GM19239 (cell line): Measurements from ENCODE around the gene SH3RF1.
A peak's percentile ranks its signal among the peaks of the same experiment; 100 is the strongest.
"Not testable (repeated sequence)": the region's sequence is repeated elsewhere in the genome, so short reads cannot be mapped to it uniquely, and the experiment has no call there.

Experiments
- DNase-seq: peaks from one replicate; pipeline ENCODE4 v3.0.0; 2011; ENCODE audit warnings: low spot score; ENCODE audit not compliant: insufficient read length
- FAIRE-seq: peaks from 2 replicates; lab custom pipeline; 2011; peaks lifted over from hg19 to GRCh38; lab: Jason Lieb, UNC

Gene SH3RF1

GRCh38 chr4:169179609-169180521, 90.9 kb downstream of the SH3RF1 start:
- FAIRE-seq = no peak
- no peak for DNase-seq

GRCh38 chr4:169178092-169178491, 92.7 kb downstream of the SH3RF1 start:
- not testable (repeated sequence) for FAIRE-seq, DNase-seq

DNA sequence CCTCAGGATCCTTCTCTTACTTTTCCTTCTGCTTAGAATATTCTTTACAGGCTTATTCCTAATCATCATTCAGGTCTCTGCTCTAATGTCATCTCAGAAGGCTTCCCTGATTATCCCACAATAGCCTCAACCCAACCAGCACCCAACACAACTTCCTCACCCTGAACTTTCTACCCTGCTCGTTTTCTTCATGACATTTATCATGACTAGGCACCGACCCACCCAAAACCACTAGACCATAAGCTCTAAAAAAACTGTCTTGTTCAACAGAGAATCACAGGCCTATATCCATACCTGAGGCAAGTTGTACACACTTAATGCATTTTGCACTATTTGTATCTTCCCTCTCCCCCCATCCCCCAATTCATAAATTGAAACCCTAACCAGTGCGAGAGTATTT, 95.3 kb downstream of the SH3RF1 start:
- no peak for FAIRE-seq
- no peak for DNase-seq

DNA sequence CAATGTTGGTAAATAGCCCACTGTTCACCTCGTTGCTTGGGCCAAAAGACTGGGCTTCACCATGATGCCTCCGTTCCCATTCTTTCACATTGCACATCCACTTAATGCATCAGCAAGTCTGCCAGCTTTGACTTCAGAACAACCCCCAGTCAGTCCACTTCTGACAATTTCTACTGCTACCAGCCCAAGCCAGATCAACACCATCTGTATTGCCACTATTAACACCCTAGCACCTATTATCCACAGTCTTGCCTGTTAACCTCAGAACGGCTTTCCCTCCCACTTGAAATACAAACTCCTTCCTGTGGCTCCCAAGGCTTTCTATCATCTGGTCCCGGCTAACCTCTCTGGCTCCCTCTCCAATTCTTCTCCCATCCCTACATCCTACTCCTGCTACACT, 95.7 kb downstream of the SH3RF1 start:
- DNase-seq = no peak
- FAIRE-seq = peak; percentile 8

DNA sequence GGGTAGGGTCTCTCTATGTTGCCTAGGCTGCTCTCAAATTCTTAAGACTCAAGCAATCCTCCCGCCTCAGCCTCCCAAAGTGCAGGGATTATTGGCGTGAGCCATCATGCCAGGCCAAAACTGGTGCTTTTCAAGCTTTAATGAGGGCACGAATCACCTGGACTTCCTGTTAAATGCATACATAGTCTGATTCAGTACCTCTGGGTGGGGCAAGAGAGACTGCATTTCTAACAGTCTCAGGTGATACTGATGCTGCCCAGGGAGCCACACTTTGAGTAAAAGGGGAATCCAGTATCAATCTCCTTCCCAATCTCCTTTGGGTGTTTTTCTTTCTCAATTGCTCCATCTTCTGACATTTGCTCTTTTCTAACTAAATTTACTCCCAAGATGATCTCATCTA, 96.5 kb downstream of the SH3RF1 start:
- no peak for FAIRE-seq
- DNase-seq = no peak

GRCh38 chr4:169167957-169168858, 102.5 kb downstream of the SH3RF1 start:
- FAIRE-seq (peak; percentile 95), DNase-seq (no peak)

DNA sequence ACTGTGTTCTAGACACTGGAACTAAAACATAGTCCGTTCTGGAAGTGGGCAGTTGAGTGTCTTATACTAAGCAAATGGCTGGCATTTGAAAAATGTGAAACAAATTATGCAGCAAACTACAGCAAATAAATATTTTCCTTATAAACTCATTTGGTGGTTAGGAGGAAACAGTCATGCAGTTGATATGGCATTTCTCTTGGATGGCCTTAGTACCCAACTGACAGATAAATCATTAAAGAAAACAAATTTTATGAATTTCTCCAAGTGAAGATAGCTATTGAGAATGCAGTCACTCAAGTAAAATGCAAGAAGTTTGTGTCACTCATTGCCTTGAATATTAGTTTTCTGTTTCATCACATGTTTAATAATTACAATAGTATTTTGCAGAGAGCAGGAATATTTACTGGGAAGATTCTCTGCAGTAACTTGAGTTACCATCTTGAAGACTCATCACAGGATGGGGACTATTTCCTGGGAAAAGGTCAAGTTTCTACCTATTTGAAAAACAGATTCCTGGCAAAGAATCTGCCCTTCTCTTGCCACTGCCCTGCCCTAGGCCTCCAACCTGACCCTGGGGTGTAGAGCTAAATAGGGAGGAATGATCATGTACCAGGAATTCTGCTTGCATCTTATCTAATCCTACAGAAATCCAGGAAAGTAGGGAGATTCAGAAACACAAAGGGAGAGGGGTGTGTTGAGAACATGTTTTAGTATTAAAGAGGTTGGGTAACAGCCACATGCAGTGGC, 105.9 kb downstream of the SH3RF1 start:
- FAIRE-seq = no peak
- DNase-seq = no peak

GRCh38 chr4:169163947-169164668, 106.6 kb downstream of the SH3RF1 start:
- no peak for FAIRE-seq
- no peak for DNase-seq

DNA sequence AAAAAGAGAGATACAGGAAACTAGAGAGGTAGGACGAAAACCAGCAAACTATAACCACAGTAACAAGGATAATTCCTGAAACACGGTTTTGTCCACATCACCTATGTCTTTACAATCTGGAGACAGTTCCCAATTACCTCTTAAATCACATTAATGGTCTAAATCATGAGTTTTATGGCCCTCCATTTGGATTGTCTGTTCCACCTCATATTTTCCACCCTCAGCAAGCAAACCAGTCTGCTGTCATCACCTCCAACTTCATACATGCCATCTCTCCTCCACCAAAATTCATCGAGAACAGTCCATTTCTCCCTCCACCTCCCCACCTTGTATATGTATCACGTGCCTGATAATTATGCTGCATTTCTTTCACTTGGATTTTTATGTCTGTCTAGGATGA, 107.3 kb downstream of the SH3RF1 start:
- FAIRE-seq = no peak
- DNase-seq = no peak

DNA sequence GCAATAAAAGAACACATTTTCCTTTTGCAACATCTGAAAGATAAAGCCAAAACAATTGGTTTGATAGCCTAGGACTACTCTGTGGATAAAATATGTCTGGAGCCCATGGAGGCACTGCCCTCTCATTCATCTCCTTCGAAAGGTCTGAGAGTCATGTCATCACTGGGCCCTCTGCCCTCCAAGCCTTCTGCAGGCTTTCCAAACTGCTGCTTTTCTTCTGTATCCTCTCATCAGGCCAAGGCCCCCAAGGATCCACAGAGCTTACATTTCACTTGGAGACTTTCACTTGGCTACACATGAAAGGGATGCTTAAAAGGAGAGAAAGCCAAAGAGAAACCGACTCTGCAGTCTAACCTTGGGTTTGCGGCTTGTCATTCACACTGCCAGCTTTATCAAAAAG, 109.9 kb downstream of the SH3RF1 start:
- FAIRE-seq (no peak), DNase-seq (no peak)

GRCh38 chr4:169159624-169160171, 111.1 kb downstream of the SH3RF1 start:
- no peak for DNase-seq
- FAIRE-seq = no peak

- FAIRE-seq (no peak), DNase-seq (no peak)
Observed at GRCh38 chr4:169158861-169159260, 111.9 kb downstream of the SH3RF1 start.

GRCh38 chr4:169158046-169158445, 112.7 kb downstream of the SH3RF1 start:
- no peak for DNase-seq

GRCh38 chr4:169156392-169156791, 114.4 kb downstream of the SH3RF1 start:
- no peak for DNase-seq
- no peak for FAIRE-seq

More at GRCh38 chr4:169158046-169158445, 112.7 kb downstream of the SH3RF1 start:
- FAIRE-seq = no peak

DNA sequence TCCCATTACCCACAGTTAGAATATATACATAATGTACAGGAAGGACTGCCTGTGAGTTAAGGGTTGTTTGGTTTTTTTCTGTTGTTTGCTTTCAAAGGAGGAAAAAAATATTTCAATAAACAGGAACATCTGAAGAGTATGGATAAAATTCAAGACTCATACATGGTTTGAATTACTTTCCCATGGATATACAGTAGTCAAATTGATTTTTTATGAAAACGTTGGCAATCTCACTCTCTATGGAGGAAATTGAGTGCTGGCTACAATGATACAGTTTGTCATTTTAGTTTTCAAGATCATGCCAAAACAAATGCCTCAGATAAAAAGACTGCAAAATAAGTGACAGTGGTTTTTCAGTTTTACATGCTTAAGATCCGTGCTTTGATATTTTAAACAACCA, 116.6 kb downstream of the SH3RF1 start:
- DNase-seq = no peak
- FAIRE-seq = no peak

GRCh38 chr4:169153481-169154087, 117.2 kb downstream of the SH3RF1 start:
- FAIRE-seq (peak; percentile 26), DNase-seq (no peak)

DNA sequence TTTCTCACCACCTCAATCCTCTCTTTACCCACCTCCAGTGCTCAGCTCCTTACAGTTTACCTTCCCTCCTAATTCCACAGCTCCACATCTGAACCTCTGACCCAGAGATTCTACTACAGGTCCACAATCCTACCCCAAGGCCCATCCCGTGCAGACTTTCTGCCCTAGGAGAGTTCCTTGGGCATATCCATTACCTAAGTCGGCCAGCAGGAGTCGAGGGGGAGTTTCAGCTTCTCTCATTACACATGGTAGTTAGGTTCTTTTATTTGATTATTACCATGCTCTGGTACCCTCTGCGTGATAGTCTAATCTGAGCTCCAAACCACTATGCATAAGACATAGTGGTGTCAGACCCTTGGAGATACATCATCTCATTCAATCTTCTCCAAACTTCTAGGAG, 117.9 kb downstream of the SH3RF1 start:
- FAIRE-seq (no peak), DNase-seq (no peak)

DNA sequence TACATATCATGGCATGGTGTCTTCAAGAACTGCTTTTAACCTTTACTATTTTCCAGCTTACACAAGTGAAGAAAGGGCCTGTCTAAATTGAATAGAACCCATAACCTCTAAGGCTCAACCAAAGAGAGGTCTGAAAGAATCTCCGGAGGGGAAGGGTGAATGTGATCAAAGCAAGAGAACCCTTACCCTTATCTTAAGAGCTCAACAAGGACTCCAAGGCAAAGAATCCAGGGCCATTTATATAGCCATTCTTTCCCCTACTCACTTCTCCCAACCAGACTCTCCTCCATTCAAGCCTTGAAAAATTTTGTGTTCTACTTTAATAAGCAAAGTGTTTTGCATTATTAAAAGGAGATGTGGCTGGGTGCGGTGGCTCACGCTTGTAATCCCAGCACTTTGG, 118.7 kb downstream of the SH3RF1 start:
- no peak for DNase-seq
- FAIRE-seq = no peak

- no peak for DNase-seq
- no peak for FAIRE-seq
Observed at GRCh38 chr4:169151671-169152070, 119.1 kb downstream of the SH3RF1 start.
